GM12874 (cell line): Measurements from ENCODE around the gene C2CD5.

Source experiments
- CTCF ChIP-seq: IDR thresholded peaks from 2 replicates; pipeline ENCODE4 v1.5.1; 2011; ENCODE audit warnings: low read depth, mild to moderate bottlenecking, control low read depth, low read length, moderate library complexity; ENCODE audit not compliant: insufficient read depth

Gene C2CD5

GRCh38 chr12:22576065-22576464 is 31.7 kb upstream of the C2CD5 start:
- no peak for TF ChIP-seq CTCF

- TF ChIP-seq CTCF: no peak
Measured at GRCh38 chr12:22574921-22575320, 30.6 kb upstream of the C2CD5 start.

- no peak for TF ChIP-seq CTCF
Measured at GRCh38 chr12:22573181-22573580, 28.8 kb upstream of the C2CD5 start.

GRCh38 chr12:22569253-22569652 is 24.9 kb upstream of the C2CD5 start:
- TF ChIP-seq CTCF: no peak

- no peak for TF ChIP-seq CTCF
Measured at GRCh38 chr12:22562036-22563028, 18.0 kb upstream of the C2CD5 start.

GRCh38 chr12:22551624-22552023 is 7.3 kb upstream of the C2CD5 start:
- no peak for TF ChIP-seq CTCF

GRCh38 chr12:22545255-22545654 is 913 bp upstream of the C2CD5 start:
- TF ChIP-seq CTCF: no peak
